BE2C (cell line): ENCODE measurements around the gene S100A13.

Experiments
- DNase-seq: peaks from one replicate; pipeline ENCODE4 v3.0.0-alpha.2; 2020
- H3K27me3 ChIP-seq: fragments of 250-450 bp; sonication (Bioruptor Pico); 2 replicates; pipeline ENCODE4 v1.5.1; 2020; ENCODE audit warnings: mild to moderate bottlenecking
- H3K36me3 ChIP-seq: fragments of 250-450 bp; sonication (Bioruptor Pico); 2 replicates; pipeline ENCODE4 v1.5.1; 2020; ENCODE audit warnings: mild to moderate bottlenecking
- H3K4me1 ChIP-seq: fragments of 250-450 bp; sonication (Bioruptor Pico); 2 replicates; pipeline ENCODE4 v1.5.1; 2020
- H3K4me3 ChIP-seq: 2 replicates; pipeline ENCODE4 v1.5.1; 2011; ENCODE audit warnings: low read depth, low read length
- H3K9me3 ChIP-seq: fragments of 250-450 bp; sonication (Bioruptor Pico); 2 replicates; pipeline ENCODE4 v1.5.1; 2020
- CTCF ChIP-seq: IDR thresholded peaks from 2 replicates; pipeline ENCODE4 v1.5.1; 2012; ENCODE audit warnings: mild to moderate bottlenecking, low read depth, low read length

The S100A13 gene

GRCh38 chr1:153573351-153573750 is 54.0 kb downstream of the S100A13 start:
- Histone ChIP-seq H3K9me3 (no peaks in the 10 kb centered on the region), H3K4me1 (peaks cover 11% of the 10 kb centered on the region), H3K36me3 (no peaks in the 10 kb centered on the region), H3K4me3 (no peak overlapping the region), H3K27me3 (no peaks in the 10 kb centered on the region)
- DNase-seq = no peak
- no peak for TF ChIP-seq CTCF

DNA sequence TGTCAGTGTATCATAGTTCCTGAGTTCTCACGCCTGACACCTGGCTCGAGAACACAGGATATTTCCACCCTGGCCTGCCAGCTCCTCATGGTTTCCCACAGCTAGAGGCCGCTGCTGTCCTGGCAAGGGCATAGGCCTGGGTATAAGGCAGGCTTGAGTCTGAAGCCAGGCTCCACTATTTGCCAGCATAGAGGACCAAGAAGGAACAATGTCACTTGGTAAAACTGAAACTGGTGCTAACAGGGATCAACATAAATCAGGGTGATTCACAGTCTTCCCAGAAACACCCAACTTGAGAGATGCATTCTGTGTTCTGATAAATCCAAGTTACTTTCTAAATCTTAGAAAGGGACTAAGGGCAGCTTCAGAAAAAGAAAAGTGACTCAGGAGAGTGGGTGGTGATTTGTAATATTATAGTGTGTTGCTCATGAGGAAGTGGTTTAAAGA is 54.7 kb downstream of the S100A13 start:
- peak; percentile 91 for TF ChIP-seq CTCF
- Histone ChIP-seq H3K9me3 (no peaks in the 10 kb centered on the region), H3K27me3 (no peaks in the 10 kb centered on the region), H3K4me1 (peaks cover 18% of the 10 kb centered on the region), H3K4me3 (no peak overlapping the region), H3K36me3 (no peaks in the 10 kb centered on the region)
- DNase-seq = peak; percentile 79

- Histone ChIP-seq H3K9me3 (no peaks in the 10 kb centered on the region), H3K4me1 (peaks cover 27% of the 10 kb centered on the region), H3K27me3 (no peaks in the 10 kb centered on the region), H3K4me3 (no peak overlapping the region), H3K36me3 (no peaks in the 10 kb centered on the region)
- no peak for TF ChIP-seq CTCF
- DNase-seq = no peak
These were observed 55.6 kb downstream of the S100A13 start for GRCh38 chr1:153571706-153572105.

DNA sequence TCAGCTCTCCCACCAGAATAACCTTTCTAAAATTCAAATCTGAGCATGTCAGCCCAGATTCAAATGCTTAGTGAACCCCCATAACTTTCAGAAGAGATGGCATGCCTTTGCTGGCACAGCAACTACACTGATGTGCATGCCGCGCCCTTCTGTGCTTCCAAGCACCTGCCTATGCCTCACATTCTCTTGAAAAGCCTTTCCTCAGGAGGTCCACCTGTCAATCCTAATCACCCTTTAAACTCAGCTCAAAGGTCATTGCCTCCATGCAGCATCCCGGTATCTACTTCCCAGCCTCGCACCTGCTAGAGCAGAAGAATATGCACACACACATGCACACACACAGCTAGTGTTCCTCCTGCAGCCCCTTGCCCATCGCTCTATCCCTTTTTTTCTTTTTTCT is 56.4 kb downstream of the S100A13 start:
- Histone ChIP-seq H3K4me3 (no peak overlapping the region), H3K27me3 (no peaks in the 10 kb centered on the region), H3K9me3 (no peaks in the 10 kb centered on the region), H3K36me3 (no peaks in the 10 kb centered on the region), H3K4me1 (peaks cover 31% of the 10 kb centered on the region)
- TF ChIP-seq CTCF = no peak
- no peak for DNase-seq

DNA sequence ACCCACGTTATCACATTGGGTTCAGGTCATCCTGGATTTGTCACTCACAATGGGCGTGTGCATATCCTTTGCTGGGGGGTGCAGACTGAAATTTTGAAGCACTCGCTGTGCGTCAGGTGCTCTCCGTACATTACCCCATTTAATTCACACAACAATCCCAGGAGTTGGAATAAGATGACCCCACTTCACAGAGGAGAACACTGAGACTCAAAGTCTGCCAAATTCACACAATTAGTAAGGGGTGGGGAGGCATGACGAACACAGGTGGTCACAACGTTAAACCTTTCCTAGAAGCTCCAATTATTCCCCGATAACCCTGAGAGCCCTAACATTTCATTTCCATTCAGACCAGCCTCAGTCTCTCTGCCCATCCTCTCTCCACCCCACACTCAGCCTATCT is 57.8 kb downstream of the S100A13 start:
- H3K9me3 ChIP-seq = no peaks in the 10 kb centered on the region
- no peak for TF ChIP-seq CTCF
- H3K27me3 ChIP-seq = no peaks in the 10 kb centered on the region
- H3K36me3 ChIP-seq = no peaks in the 10 kb centered on the region
- DNase-seq = no peak
- H3K4me1 ChIP-seq = peaks cover 38% of the 10 kb centered on the region
- no peak overlapping the region for H3K4me3 ChIP-seq
